ENCODE measurements around the gene SPAG4. TPM values are rescaled to one million over a fixed set of nuclear protein-coding genes. Genes with fewer than 3 reads are reported as not detected.
A peak's percentile ranks its signal among the peaks of the same experiment; 100 is the strongest.

The SPAG4 gene
- total RNA-seq, 3 donors from 2014 or later: 3.4 to 9.2 (median 3.4) TPM

DNA sequence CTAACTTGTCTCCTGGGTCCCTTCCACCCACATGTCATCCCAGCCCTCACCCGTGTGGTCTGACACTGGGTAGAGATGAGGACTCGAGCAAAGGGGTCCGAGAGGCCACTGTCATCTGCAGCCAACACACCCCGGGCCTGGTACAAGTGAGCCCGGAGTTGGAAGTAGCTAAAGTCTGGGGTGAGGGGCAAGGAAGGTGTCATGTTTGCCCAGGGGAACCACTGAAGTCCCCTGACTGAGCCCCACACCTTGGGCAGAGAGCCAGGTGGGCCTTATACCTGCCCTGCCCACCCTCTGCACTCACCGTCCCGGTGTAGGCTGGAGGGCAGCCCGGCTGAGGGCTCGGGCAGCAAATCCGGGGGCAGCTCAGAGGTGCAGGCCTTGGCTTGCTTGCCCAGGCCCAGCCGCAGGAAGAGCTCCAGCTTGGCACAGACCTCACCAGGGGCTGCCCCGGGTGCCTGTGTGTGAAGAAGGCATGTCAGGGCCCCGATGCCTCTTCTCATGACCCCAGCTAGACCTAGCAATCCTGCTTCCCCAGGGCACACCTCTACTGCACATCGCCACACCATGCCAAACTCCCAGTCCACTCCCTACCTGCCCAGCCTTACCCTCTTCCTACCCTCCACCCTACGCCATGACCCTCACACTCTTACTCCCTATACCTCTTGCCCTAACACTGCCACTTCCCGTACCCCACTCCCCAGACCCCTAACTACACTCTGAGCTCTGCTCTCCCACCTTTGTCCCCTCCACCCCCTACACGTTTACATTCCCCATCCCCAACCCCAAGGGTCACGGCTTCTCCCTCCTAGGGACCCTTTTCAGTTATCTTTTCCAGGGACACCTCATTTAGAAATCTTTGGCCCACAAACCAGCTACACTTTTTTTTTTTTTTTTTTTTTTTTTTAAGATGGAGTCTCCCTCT lies 31.7 kb upstream of the SPAG4 start:
- Histone ChIP-seq H3K4me1 (no peaks in the 10 kb centered on the region), H3K9me3 (peaks cover 0 to 7% of the 10 kb centered on the region in 2 donors), H3K4me3 (no peak overlapping the region), H3K27ac (no peak overlapping the region), H3K27me3 (no peaks in the 10 kb centered on the region), H3K36me3 (no peaks in the 10 kb centered on the region)
- DNase-seq (ENCODE audit: low spot score in 2 of 2): no peak
- intact Hi-C loops (cut with DNase I; ENCODE audit: low total_unique reads): no loop called here
- no peak for TF ChIP-seq POLR2A (IDR thresholded peaks at IDR 0.05)
- no peak for TF ChIP-seq POLR2AphosphoS5 (IDR thresholded peaks at IDR 0.05)
- TF ChIP-seq, protein P1, sequence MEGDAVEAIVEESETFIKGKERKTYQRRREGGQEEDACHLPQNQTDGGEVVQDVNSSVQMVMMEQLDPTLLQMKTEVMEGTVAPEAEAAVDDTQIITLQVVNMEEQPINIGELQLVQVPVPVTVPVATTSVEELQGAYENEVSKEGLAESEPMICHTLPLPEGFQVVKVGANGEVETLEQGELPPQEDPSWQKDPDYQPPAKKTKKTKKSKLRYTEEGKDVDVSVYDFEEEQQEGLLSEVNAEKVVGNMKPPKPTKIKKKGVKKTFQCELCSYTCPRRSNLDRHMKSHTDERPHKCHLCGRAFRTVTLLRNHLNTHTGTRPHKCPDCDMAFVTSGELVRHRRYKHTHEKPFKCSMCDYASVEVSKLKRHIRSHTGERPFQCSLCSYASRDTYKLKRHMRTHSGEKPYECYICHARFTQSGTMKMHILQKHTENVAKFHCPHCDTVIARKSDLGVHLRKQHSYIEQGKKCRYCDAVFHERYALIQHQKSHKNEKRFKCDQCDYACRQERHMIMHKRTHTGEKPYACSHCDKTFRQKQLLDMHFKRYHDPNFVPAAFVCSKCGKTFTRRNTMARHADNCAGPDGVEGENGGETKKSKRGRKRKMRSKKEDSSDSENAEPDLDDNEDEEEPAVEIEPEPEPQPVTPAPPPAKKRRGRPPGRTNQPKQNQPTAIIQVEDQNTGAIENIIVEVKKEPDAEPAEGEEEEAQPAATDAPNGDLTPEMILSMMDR (IDR thresholded peaks at IDR 0.05): no peak

DNA sequence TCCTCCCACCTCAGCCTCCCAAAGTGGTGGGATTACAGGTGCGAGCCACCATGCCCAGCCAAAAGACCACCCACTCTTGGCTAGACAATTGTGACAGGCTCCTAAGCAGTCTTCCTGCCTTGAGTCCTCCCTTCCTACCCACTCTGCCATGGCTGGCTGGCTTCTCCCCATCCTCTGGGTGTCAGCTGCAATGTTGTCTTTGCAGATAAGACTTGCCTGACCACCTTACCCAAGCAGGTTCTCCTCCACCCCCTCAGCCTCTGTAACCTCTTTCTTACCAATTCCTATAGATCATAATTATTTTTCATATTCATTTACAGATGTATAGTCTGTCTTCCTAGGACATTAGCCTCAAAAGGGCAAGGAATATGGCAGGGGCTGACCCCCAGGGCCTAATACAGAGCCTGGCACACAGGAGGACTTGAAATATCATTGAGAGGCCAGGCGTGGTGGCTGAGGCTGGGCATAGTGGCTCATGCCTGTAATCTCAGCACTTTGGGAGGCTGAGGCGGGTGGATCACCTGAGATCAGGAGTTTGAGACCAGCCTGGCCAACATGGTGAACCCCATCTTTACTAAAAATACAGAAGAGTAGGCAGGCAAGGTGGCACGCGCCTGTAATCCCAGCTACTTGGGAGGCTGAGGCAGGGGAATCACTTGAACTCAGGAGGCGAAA lies 28.7 kb upstream of the SPAG4 start:
- Histone ChIP-seq H3K27ac (no peak overlapping the region), H3K36me3 (no peaks in the 10 kb centered on the region), H3K4me3 (no peak overlapping the region), H3K4me1 (no peaks in the 10 kb centered on the region), H3K9me3 (peaks cover 0 to 2% of the 10 kb centered on the region in 2 donors), H3K27me3 (no peaks in the 10 kb centered on the region)
- intact Hi-C loops (cut with DNase I; ENCODE audit: low total_unique reads): no loop called here
- peak in 1 of 2 donors; percentile 7 for DNase-seq (ENCODE audit: low spot score in 2 of 2)
- TF ChIP-seq, protein P1 (IDR thresholded peaks at IDR 0.05): no peak
- TF ChIP-seq POLR2AphosphoS5 (IDR thresholded peaks at IDR 0.05): no peak
- TF ChIP-seq POLR2A (IDR thresholded peaks at IDR 0.05): no peak

GRCh38 chr20:35587436-35587835 lies 28.2 kb upstream of the SPAG4 start:
- no peaks in the 10 kb centered on the region for H3K9me3 ChIP-seq
- DNase-seq (ENCODE audit: low spot score in 2 of 2): no peak
- TF ChIP-seq POLR2AphosphoS5 (IDR thresholded peaks at IDR 0.05): no peak
- no peak for TF ChIP-seq POLR2A (IDR thresholded peaks at IDR 0.05)
- TF ChIP-seq, protein P1 (IDR thresholded peaks at IDR 0.05): no peak
- no peak overlapping the region for H3K27ac ChIP-seq
- H3K27me3 ChIP-seq: no peaks in the 10 kb centered on the region
- H3K4me3 ChIP-seq: no peak overlapping the region
- no peaks in the 10 kb centered on the region for H3K4me1 ChIP-seq
- intact Hi-C loops (cut with DNase I; ENCODE audit: low total_unique reads): no loop called here
- H3K36me3 ChIP-seq: no peaks in the 10 kb centered on the region

- TF ChIP-seq POLR2AphosphoS5 (IDR thresholded peaks at IDR 0.05) (no peak), POLR2A (IDR thresholded peaks at IDR 0.05) (no peak)
- TF ChIP-seq, protein P1 (IDR thresholded peaks at IDR 0.05): no peak
- Histone ChIP-seq H3K9me3 (no peaks in the 10 kb centered on the region), H3K36me3 (no peaks in the 10 kb centered on the region), H3K27ac (no peak overlapping the region), H3K4me1 (no peaks in the 10 kb centered on the region), H3K4me3 (no peak overlapping the region), H3K27me3 (no peaks in the 10 kb centered on the region)
- intact Hi-C loops (cut with DNase I; ENCODE audit: low total_unique reads): no loop called here
- no peak for DNase-seq (ENCODE audit: low spot score in 2 of 2)
These were observed 27.2 kb upstream of the SPAG4 start for GRCh38 chr20:35588397-35588796.
